Upper lobe of right lung (tissue), 1 donor: ENCODE data around the gene RABEP1. TPM values are rescaled to one million over a fixed set of nuclear protein-coding genes. Genes with fewer than 3 reads are reported as not detected.

Experiments used
- ATAC-seq: fragments of 200-7000 bp; cut with Tn5 transposase; one replicate; pipeline ENCODE4 v1.9.1; 2020; ENCODE audit warnings: mild to moderate bottlenecking, moderate library complexity
- DNase-seq: peaks from one replicate; pipeline ENCODE4 v3.0.0-alpha.2; 2020
- H3K27ac ChIP-seq: fragments of 200-600 bp; one replicate; pipeline ENCODE4 v1.8.0; 2022
- H3K27me3 ChIP-seq: fragments of 200-600 bp; one replicate; pipeline ENCODE4 v1.8.0; 2022; ENCODE audit warnings: mild to moderate bottlenecking
- H3K36me3 ChIP-seq: fragments of 200-600 bp; one replicate; pipeline ENCODE4 v1.8.0; 2022
- H3K4me1 ChIP-seq: fragments of 200-600 bp; one replicate; pipeline ENCODE4 v1.8.0; 2022
- H3K4me3 ChIP-seq: fragments of 200-600 bp; one replicate; pipeline ENCODE4 v1.8.0; 2022; ENCODE audit warnings: mild to moderate bottlenecking
- H3K9me3 ChIP-seq: fragments of 200-600 bp; one replicate; pipeline ENCODE4 v1.8.0; 2022
- intact Hi-C: fragments of 100-400 bp; cut with DNase I; formaldehyde crosslinking; loops from one replicate; pipeline ENCODE4 v1.11.0; 2022
- total RNA-seq: library from RNA; stranded (reverse); fragmentation: NEBNext Ultra II Directional; extraction: Animal tissue kit (Norgen Biotek cat#: 25700); gene quantifications from one replicate; pipeline ENCODE4 v1.2.1, GENCODE V29; 2021
- TF ChIP-seq, protein P1 (sequence below): fragments of 200-600 bp; IDR thresholded peaks from one replicate; pipeline ENCODE4 v1.8.0; 2022; ENCODE audit warnings: antibody characterized with exemption
- donor health status: DM: no; HTN: yes; CAD: no; lungs with severe emphysema.

Gene RABEP1
- total RNA-seq, 1 donor from 2014 or later: 43.9 TPM

GRCh38 chr17:5408186-5408585 lies 126.1 kb downstream of the RABEP1 start:
- DNase-seq (no peak), ATAC-seq (no peak)
- intact Hi-C loops: no loop called here
- Histone ChIP-seq H3K36me3 (peaks cover 100% of the 10 kb centered on the region), H3K4me1 (no peaks in the 10 kb centered on the region), H3K4me3 (no peak overlapping the region), H3K27ac (no peak overlapping the region), H3K27me3 (no peaks in the 10 kb centered on the region), H3K9me3 (no peaks in the 10 kb centered on the region)
- TF ChIP-seq, protein P1, sequence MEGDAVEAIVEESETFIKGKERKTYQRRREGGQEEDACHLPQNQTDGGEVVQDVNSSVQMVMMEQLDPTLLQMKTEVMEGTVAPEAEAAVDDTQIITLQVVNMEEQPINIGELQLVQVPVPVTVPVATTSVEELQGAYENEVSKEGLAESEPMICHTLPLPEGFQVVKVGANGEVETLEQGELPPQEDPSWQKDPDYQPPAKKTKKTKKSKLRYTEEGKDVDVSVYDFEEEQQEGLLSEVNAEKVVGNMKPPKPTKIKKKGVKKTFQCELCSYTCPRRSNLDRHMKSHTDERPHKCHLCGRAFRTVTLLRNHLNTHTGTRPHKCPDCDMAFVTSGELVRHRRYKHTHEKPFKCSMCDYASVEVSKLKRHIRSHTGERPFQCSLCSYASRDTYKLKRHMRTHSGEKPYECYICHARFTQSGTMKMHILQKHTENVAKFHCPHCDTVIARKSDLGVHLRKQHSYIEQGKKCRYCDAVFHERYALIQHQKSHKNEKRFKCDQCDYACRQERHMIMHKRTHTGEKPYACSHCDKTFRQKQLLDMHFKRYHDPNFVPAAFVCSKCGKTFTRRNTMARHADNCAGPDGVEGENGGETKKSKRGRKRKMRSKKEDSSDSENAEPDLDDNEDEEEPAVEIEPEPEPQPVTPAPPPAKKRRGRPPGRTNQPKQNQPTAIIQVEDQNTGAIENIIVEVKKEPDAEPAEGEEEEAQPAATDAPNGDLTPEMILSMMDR: no peak

DNA sequence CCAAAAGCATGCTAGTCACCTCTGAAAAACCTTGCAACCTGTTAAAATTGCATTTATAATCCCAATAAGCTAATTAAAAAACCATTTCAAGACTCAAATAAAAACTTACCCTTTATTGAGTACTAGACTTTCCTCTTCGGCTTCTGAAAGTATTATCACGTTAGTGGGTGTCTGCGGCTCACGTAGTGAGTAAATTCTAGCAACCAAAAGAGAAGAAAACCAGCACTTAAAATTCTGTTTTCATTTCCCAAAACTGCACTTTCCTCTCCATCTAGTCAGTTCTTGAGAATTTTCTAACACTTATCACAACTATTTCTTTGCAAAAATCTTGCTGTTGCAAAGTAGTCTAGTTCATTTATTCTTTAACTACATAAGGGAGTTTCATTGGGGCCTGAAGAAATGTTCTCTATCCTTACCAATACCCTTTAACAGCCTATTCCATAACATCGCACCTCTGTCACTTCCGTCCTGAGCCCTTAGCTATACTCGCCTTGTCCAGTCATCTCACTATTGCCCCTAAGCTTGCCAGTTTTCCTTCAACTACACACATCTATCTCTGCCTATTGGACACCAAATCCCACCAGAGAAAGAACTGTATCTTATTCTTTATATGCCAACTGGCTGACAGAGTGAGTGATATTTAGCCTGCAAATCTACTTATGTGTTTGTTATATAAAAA lies 128.6 kb downstream of the RABEP1 start:
- peaks cover 100% of the 10 kb centered on the region for H3K36me3 ChIP-seq
- intact Hi-C loops: no loop called here

DNA sequence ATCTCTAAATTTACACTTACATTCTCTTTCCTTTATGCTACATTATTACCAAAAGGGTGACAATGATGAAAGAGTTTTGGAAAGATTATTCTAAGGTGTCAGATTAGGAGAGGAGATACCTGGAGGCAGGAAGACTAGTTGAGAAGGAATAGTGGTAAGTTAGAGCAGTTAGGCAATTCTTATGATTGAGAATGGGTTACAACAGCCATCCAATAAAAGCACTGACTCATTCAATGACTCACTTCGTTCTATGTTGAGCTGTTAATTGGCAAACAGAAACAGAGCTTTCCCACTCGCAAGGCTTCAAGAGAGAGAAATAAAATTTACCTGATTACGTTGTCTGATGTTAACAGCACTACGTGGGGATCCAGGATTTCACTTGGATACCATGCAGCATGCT lies 131.6 kb downstream of the RABEP1 start:
- H3K27me3 ChIP-seq: no peaks in the 10 kb centered on the region
- DNase-seq: no peak
- H3K27ac ChIP-seq: no peak overlapping the region
- H3K4me1 ChIP-seq: peaks cover 21% of the 10 kb centered on the region
- intact Hi-C loops: no loop called here
- H3K36me3 ChIP-seq: peaks cover 88% of the 10 kb centered on the region
- no peaks in the 10 kb centered on the region for H3K9me3 ChIP-seq
- no peak for ATAC-seq
- TF ChIP-seq, protein P1: no peak
- H3K4me3 ChIP-seq: no peak overlapping the region

More for the DNA sequence above, 128.6 kb downstream of the RABEP1 start:
- Histone ChIP-seq H3K27ac (no peak overlapping the region), H3K4me1 (no peaks in the 10 kb centered on the region), H3K4me3 (no peak overlapping the region), H3K27me3 (no peaks in the 10 kb centered on the region), H3K9me3 (no peaks in the 10 kb centered on the region)
- DNase-seq (no peak), ATAC-seq (no peak)
- TF ChIP-seq, protein P1: no peak

- intact Hi-C loops: no loop called here
- Histone ChIP-seq H3K27me3 (no peaks in the 10 kb centered on the region), H3K4me1 (peaks cover 30% of the 10 kb centered on the region), H3K9me3 (no peaks in the 10 kb centered on the region), H3K27ac (no peak overlapping the region), H3K4me3 (no peak overlapping the region), H3K36me3 (peaks cover 62% of the 10 kb centered on the region)
- no peak for ATAC-seq
- no peak for DNase-seq
- TF ChIP-seq, protein P1: no peak
Observed at GRCh38 chr17:5416901-5417300, 134.8 kb downstream of the RABEP1 start.

DNA sequence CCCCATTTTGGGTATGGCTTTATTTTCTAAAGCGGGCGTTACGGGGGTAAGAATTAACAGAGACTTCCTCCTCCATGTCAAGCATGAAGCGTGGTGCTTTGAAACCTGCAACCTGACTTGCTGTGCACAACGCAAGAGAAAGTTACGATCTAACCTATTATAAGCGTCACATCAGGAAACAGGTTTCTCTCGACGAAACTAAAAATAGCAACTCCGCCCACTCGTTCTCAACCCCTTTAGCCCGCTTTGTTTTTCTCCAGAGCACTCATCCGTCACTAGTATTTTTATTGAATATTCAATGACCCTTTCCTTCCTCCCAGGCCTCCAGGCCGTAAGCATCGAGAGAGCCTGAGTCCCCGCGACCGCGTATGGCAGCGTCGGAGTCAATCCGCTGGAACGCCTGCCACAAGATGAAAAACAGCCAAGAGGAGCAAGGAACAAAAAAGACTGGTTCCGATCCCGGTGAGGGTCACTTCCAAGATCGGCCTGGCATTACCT lies 136.8 kb downstream of the RABEP1 start:
- TF ChIP-seq, protein P1: no peak
- DNase-seq (no peak), ATAC-seq (peak; percentile 2)
- Histone ChIP-seq H3K27ac (peak overlapping the region; percentile 88), H3K9me3 (no peaks in the 10 kb centered on the region), H3K27me3 (no peaks in the 10 kb centered on the region), H3K4me3 (peak overlapping the region; percentile 92), H3K4me1 (peaks cover 30% of the 10 kb centered on the region), H3K36me3 (peaks cover 62% of the 10 kb centered on the region)
- intact Hi-C loops: no loop called here
